GM18870 (cell line): ENCODE results near the gene MUSTN1.

ENCODE experiments used
- ATAC-seq: cut with Tn5 transposase; IDR thresholded peaks from one replicate; pipeline ENCODE4 v1.9.1; 2021; ENCODE audit warnings: moderate library complexity; ENCODE audit not compliant: unreplicated experiment

MUSTN1 gene

DNA sequence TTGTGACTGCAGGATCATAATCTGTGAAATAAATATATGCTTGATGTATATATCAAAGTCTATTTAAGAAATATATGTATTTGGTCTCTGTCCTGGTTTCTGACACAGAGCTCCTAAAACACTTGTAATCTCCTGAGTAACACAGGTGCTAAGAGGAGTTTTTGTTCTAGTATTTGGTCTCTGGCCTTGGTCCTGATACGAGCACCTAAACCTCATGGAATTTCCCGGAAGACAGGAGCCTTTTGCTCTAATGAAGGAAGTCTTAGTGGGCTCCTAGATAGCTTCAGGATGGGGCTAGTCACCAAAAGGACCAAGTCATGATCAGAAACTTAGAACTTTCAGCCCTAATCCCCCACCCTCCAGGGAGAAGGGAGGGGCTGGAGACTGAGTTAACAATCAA is 19.2 kb upstream of the MUSTN1 start:
- no peak for ATAC-seq

DNA sequence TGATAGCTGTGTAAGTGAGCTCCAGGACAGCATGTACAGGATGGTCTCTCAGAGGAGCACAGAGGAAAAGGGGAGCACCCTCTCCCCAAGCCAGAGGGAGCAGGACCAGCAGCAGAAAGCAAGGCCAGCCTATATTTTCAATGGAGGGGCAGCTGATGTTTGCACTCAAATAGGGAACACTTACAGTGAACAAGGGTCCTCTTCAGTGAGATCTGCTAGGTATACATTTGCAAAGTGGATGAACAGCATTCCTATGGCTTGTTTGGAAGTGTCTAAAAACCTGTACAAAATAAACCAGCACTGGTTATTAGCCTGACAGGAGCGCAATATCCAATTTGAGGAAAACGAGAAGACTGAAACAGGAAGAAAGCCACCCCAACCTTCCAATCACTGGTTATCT is 17.6 kb upstream of the MUSTN1 start:
- no peak for ATAC-seq

DNA sequence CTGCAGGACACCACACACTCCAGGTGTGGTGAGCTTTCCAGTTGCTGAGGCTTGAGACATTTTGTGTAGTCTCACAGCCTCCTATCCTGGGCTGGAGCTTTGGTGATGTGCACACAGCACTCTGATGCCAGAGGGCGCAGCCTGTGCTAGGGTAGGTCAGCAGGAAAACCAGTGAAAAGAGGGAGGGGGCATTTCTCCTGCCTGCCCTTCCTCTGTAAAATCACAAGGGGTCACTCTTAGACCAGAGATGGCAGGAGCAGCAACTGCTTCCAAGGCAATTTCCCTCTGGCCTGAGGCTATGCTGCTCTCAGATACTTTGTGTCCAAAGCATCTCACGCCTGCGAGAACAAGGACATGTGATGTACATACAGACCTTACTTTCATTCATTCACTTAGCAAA is 16.5 kb upstream of the MUSTN1 start:
- no peak for ATAC-seq

DNA sequence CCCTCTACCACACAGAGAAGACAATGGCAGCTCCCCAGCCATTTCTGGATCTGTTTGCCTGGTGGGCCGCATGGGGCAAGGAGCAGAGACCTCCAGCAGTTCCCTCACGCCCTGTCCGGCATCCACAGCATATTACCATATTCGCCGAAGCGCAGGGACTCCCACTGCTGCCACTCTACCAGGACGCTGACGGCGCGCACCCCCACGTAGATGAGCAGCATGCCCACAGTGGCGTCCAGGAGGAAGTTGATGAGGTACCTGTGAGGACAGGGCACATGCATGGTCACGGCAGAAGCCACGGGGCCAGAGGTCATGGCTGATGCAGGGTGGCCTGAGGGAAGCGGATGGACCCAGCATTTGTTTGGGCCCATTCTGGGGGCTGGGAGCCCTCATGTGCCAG is 14.8 kb upstream of the MUSTN1 start:
- ATAC-seq, result no peak

DNA sequence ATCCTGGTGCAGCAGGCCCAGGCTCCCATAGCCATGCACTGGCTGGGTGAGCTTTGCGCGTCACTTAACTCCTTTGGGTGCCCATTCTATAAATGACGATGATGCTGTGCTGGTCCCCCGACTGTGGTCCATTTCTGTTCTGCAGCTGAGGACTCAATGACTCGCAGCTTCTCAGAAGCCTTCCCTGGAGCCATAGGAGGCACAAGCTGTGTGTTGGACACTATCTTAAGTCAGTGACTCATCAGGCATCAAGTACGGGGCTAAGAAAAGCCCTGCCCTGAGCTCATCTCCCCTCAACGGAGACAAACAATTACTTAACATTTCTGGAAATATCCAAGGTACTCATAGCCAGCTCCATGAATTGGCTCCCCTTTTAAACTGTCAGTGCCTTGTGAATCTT is 13.8 kb upstream of the MUSTN1 start:
- ATAC-seq, result no peak

DNA sequence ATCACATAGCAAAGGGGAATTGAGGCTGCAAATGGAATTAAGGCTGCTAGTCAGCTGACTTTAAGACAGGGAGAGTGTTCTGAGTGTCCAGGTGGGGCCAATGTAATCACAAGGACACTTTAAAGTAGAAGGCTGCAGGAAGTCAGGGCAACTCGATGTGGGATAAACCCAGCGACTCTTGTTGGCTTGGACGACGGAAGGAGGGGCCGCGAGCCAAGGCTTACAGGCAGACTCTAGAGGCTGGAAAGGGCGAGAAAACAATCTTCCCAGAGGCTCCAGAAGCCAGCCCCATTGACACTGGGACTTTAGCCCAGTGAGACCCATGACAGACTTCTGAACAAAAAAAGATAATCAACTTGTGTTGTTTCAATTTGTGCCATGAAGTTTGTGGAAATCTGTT is 12.9 kb upstream of the MUSTN1 start:
- no peak for ATAC-seq

DNA sequence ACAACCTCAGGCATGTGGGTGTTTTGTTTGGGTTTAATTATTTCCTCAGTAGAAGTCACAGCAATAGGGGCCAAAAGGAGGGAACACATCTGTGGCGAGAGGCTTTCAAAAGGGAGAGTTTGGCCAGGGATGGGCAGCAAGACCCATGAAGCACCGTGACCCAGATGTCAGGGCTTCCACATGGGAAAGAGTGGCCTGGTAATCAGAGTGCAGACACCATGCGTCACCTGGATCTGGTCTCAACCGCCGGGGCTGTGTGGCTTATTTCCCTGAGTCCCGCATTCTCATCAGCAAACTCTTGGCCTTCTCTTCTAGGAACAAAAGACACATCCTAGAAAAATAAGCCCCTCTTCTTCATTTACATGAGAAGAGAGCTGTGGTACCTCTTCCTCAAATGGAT is 12.4 kb upstream of the MUSTN1 start:
- no peak for ATAC-seq

DNA sequence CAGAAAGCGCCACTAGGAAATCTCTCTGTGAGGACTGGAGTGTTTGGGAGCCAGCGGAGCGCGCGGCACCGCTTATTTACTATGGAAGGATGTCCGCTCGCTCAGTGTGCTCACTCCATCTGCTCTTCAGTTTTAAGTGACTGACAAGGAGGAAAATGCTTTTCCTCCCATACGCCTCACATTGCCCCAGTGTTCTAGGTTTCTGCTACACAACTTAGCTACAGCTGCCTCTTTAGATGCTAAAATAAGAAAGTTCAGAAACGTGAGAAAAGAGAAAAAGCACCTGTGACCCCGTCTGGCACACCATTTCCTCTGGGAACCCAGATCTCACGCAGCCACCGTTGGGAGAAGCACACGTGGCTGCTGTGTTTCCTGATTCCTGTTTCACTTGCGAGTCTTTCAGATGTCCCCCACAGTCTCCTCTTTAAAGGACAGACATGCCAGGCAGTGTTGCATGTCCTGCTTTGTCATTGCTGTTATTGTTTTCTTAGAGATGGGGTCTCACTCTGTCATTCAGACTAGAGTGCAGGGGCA is 11.7 kb upstream of the MUSTN1 start:
- no peak for ATAC-seq

DNA sequence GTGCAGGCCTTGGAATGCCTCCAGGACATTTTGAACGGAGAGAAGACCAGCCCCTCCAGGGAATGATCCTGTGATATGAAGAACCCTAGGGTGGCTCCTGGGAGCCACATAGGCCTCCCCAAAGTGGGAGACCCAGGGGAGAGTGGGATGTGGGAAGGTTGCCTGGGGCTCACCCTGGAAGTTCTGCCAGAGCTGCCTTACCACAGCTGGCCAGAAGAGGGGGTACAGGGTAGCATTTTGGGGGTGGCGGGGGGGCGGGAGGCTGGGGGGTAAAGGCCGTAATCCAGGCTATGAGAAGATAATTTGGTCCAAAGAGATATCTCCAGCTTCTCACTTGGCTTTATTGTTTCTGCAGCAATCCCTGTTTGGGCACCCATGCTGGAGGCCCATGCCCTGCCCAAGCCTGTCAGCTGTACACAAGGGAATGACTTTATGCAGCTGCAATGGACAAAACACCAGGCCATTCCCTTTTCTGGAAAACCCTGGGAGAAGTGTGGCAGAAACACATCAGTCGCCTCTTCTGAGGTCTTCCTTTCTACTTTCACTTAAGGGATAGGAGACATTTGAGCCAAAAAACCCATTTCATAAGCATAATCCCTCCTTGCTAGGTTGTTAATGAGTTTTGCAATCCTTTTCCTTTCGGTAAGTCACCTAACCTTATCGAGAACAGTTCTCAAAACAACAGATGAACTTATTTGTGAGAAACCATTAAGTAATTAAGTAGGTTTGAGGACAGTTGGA is 11.0 kb upstream of the MUSTN1 start:
- no peak for ATAC-seq

DNA sequence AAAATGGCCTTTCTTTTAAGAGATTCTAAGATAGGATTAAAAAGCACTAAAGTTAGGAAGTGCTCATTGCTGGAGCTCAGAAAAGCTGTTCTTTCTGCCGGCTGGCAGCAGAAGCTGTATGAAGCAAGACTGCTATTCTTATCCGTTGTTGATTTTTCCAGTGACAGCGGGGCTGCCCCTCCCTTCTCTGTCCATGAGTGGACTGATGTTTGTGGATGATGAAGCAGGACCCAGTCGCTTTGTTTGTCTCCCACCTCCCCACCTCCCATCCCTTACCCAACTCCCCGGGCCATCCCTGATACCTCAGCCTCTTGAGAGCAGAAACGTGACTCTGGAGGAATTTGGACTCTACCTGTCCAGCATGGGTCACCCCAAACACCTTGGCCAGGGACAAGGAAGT is 10.3 kb upstream of the MUSTN1 start:
- ATAC-seq, result no peak

DNA sequence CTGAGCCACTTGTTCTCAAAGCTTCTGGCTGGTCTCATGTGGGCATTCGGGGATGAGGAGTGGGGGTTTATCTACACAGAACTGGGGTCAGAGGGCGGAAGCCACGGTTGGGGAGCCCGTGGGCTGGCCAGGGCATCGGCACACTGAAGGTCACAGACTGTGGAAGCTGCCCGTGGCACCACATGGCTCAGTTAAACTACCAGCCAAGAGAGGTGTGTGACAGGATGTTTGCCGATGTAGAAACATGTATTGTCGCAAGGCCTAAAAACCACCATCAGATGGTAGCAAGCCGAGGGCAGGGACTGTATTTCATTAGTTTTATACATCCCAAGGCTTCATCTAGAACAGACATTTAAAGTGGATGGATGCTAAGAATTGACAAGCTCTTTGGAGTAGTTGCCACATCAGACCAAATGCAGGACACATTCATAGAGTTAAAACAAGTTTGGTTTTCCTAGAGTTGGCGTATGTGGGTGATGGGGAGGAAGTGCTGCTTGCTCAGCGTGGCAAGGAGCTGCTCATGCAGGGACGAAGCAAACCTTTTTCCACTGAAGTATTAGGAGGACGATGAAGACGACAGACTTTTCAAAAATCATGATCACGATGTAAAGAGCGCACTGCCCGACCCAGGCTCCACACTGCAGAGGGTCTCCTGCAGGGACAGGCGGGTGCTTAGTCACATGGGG is 9.6 kb upstream of the MUSTN1 start:
- ATAC-seq, result no peak

DNA sequence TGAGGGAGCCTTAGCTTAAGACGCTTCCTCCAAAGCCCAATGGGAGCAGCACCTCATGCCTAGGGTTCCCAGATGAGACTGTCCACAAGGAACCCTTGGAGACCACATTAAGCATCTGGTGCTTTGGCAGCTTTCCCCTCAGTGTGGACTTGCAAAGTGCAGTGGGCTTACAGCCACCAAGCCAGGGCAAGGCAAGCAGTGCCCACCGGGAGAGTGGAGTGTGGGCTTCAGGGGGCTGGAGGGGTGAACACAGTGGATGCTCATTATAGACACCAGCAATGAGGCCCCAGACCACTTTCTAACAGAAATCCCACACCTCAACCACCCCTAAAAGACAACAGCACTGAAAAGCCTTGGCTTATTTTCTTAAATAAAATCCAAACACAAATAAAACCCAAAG is 9.1 kb upstream of the MUSTN1 start:
- ATAC-seq, result no peak

DNA sequence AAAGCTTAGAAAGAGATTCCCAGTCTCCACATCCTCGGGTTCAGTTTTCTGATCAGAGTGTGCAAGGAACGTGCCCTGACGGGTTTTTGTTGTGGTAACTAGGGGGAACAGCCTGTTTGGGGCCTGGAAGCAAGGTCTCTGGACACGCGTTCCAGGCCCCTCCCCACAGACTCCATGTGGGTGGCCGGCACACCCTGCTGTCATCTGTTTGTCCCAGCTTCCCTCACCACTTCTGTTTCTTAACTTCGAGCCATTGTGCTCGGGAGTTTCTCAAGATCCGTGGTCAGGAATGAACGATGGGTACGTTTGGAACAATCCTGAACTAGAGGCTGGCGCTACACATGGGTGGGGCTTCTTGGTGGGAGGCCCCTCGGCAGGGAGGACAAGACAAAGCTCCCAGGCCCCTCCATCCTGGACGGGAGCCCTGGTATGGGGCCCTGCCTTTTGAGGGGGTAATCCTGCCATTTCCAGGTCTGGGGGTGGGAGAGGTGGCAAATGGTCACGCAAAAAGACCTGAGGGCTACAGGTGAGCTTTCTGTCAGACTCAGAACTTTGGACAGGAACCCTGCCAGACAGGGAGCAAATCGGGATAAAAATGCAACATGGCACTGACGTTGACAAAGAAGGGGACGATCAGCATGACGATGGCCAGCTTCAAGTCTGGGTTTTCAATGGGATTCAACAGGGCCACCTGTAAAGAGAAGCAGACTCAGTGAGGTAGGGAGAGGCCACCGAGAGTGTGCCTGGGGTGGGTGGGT is 8.5 kb upstream of the MUSTN1 start:
- no peak for ATAC-seq

DNA sequence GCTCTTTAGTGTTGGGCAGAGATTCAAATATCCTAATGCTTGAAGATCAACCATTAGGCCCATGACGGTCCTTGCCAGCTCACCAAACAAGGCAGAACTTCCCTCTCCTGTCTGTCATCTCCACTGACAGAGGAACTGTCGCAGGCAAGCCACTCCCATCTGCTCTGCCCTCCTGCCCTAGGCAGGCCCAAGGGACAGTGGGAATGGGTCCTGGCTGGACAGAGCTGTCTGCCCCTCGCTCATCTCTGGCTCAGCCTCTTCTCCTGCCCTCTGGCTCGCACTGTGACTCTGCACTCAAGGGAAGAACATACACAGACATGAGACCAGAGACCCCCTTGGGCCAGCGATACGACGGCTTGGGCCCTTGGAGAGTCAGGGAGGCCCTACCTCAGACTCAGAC is 7.6 kb upstream of the MUSTN1 start:
- no peak for ATAC-seq

DNA sequence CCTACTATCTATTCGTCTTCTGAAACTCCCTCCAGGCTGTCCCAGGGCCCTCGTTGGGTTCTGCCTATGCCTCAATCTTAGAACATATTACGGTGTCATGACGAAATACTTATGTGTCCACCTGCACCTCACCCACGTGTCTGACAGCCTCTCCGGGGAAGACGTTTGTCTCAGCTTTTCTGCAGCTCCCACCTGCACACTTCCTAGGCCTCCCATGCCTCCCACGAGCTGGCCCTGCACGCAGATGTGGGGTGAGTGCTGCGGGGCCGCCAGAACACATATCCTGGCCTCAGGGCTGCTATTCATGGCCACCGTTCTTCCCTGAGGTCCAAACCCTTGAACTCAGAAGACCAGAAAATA is 7.1 kb upstream of the MUSTN1 start:
- no peak for ATAC-seq

DNA sequence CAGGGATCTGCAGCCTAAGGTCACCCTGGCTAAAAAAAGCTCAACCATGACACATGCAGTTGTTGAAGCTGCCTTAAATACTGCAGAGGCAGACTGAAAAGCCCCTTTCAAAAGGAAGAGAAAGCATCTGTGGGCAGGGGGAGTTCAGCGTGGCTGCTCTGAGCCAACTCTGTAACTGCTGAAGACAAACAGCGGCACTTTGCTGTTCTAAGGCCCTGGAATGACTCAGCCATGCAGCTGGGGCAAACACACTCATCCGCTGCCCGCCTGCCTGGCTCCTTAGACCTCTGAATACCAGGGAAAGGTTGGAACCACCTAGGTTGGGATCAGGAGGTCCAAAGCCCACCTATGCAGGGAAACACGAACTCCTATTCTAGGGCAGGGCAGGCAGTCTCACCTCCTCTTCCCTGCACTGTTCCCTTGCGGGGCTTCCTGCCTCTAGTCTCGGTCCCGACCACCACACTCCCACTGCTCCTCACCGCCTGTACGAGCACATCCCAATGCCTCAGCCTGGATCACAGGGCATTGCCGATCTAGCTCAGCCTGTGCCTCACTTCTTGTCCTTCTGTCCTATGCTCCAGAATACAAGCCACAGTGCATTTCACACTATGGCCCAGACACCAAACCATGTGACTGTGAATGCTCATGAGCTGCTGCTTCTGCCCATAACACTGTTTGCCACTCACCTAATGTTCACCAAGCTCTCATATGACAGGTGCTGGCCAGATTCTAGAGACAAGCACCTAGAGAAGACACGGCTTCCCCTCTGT is 6.6 kb upstream of the MUSTN1 start:
- no peak for ATAC-seq

DNA sequence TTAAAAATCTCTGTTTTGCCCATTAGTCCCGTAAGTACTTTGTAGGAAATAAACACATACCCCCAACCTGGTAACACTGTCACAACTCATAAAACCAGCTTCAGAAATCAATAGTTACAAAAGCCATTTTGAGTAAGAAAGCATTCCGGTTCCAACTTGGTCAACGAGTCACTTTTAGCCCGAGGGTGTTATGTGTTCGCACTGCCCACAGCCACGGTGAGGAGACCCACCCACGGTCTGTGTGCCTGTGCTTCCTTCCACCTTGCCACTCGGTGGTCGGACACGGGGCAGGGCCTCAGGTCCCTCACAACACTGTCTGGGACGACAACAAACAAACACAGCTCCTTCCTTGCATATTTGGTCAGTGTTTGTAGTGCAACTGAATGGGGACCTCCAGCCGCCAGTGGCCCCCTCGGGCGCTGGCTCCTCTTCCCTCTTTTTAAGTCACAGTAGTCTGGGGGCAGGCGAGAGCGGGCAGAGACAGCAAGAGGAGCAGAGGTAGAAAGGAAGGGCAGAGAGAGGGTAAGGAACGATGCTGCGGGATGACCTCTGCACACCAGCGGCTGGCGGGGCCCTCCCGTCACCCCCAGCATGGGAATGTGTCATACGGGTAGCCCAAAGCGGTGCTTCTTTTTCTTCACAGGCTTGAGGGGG is 5.2 kb upstream of the MUSTN1 start:
- no peak for ATAC-seq

DNA sequence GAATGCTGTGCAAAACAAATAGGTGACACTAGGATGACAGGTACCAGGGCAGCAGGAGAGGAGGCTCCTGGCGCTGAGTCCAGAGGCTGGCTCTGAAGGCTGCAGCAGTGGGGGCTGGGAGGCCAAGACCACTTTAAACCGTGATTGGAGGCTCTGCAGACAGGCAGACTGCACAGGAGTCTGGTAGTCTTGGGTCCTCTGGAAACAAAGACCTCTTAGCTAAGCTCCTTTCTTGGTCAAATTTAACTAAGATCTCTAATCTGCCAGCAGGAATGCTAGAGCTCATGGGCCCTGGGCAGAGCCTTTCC is 4.4 kb upstream of the MUSTN1 start:
- ATAC-seq, result no peak

DNA sequence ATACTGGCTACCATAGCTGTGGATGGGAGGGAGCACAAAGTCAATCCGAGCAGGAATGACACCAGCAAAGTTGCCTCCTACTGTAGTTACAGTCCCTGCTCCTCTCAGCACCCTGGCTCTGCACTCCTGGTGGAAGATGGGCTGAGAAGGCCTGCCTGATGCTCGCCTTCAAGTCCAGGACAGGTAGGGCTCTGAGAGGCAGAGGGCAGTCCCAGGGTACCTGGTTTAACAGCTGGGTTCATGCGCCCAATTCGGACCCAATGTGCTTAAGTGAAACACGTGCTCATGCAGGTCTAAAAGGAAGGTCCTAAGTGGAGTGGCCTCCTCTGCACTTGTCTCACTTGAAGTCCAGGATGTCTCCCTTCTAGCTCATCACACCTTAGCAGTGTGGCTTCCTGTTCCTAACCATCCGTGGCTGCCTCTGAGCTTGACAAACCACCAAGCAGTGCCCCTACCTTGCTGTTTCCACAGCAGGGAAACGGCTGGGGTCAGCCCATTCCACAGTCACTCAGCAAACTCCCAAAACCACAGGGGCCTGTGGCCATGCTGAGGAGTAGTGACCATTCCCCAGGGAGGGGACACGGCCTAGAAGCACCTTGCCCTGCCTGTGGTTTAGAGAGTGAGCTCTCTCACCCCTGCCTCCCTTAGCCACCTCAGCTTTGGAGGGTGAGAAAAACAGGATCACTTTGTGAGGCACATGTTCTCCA is 3.9 kb upstream of the MUSTN1 start:
- no peak for ATAC-seq

DNA sequence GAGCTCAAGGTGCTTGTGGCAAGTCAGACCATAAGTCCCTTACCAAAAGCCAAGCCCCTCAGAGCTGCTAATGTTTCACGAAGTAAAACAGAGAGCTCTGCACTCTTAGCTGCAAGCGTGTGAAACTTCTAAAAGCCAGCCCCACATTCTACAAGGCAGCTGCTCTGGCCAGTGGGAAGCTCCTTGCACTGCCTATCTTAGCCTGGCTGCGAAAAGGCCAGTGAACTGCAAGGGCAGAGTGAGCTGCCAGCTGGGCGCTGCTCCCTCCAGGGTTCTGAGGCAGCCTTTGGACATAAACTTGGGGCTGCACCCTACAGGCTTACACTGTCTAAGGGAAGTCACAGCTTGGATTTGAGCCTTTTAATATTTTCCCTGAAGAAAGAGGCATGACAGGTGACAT is 2.2 kb upstream of the MUSTN1 start:
- no peak for ATAC-seq
